ENCODE measurements around the gene RASA3.

Gene RASA3

DNA sequence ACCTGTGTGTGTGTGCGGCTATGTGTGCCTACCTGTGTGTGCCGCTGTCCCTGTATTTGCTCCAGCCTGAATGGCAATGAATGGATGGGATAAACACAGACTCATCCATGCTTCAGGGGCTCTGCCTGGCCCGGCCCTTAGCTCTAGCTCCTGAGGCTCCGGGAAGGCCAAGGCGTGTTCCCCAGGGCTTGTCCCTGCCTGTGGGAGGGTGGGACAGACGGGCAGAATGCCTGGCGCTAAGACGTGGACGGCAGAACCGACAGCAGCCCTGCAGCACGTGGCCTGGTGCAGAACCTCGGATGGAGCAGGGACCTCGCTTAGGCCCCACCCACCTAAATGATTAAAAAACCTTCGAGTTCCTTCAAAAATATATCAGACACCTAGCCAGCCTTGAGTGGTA lies 100.8 kb downstream of the RASA3 start:
- TF ChIP-seq, protein P1, sequence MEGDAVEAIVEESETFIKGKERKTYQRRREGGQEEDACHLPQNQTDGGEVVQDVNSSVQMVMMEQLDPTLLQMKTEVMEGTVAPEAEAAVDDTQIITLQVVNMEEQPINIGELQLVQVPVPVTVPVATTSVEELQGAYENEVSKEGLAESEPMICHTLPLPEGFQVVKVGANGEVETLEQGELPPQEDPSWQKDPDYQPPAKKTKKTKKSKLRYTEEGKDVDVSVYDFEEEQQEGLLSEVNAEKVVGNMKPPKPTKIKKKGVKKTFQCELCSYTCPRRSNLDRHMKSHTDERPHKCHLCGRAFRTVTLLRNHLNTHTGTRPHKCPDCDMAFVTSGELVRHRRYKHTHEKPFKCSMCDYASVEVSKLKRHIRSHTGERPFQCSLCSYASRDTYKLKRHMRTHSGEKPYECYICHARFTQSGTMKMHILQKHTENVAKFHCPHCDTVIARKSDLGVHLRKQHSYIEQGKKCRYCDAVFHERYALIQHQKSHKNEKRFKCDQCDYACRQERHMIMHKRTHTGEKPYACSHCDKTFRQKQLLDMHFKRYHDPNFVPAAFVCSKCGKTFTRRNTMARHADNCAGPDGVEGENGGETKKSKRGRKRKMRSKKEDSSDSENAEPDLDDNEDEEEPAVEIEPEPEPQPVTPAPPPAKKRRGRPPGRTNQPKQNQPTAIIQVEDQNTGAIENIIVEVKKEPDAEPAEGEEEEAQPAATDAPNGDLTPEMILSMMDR (IDR thresholded peaks at IDR 0.05; ENCODE audit: low read length, missing control alignments), result no peak
- DNase-seq (ENCODE audit: low read depth), result no peak
- no peak overlapping the region for H3K4me3 ChIP-seq (replicated peaks; ENCODE audit: low read depth, low read length)

DNA sequence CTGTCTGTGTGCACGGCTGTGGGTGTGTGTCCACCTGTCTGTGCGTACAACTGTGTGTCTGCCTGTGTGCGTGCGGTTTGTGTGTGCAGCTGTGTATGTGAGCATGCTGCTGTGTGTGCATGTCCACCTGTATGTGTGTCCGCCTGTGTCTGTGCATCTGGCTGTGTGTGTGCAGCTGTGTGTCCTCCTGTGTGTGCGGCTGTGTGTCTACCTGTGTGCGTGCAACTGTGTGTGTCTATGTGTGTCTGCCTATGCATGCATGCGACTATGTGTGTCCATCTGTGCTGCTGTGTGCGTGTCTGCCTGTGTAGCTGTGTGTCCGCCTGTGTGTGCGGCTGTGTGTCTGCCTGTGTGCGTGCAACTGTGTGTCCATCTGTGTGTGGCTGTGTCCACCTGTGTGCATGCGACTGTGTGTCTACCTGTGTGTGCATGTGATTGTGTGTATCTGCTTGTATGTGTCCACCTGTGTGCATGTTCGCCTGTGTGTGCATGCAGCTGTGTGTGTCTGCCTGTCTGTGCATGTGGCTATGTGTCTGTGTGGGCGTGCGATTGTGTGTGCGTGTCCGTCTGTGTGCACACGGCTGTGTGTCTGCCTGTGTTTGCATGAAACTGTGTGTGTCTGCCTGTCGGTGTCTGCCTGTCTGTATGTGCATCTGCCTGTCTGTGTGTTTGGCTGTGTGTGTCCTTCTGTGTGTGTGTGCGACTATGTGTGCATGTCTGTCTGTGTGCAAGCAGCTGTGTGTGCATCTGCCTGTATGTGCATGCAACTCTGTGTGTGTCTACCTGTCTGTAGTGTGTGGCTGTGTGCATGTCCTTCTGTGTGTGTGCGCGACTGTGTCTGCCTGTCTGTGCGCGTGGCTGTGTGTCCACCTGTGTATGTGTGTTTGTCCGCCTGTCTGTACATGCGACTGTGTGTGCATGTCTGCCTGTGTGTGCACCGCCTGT lies 101.5 kb downstream of the RASA3 start:
- TF ChIP-seq, protein P1 (IDR thresholded peaks at IDR 0.05; ENCODE audit: low read length, missing control alignments), result no peak
- DNase-seq (ENCODE audit: low read depth), result no peak
- no peak overlapping the region for H3K4me3 ChIP-seq (replicated peaks; ENCODE audit: low read depth, low read length)

DNA sequence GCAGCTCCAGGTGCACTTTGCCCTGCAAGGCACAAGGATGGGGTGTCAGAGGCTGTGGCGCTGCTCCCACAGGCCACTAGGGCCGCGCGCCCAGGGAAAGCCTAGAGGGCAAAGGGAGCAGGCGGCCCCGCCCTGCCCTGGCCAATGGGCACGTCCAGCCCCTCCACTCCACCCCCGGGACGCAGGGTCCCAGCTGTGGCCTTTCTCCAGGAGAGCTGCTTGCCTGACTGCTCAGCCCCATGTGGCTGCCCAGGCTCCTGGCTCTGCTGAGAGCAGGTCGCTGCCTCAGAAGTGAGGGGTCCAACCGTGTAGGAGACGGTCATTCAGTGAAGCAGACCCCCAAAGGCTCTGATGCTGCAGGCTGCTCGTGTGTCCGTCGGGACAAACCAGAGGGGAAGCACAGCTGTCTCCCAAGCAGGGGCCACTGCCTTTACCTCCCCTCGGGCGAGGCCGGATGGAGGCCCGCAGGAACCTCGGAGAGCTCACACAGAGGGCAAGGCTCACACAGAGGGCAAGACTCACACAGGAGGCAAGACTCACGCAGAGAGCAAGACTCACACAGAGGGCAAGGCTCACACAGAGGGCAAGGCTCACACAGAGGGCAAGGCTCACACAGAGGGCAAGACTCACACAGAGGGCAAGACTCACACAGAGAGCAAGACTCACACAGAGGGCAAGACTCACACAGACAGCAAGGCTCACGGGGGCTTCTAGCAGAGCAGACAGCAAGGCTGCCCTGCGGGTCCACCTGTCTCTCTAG lies 102.4 kb downstream of the RASA3 start:
- no peak for DNase-seq (ENCODE audit: low read depth)
- no peak overlapping the region for H3K4me3 ChIP-seq (replicated peaks; ENCODE audit: low read depth, low read length)
- TF ChIP-seq, protein P1 (IDR thresholded peaks at IDR 0.05; ENCODE audit: low read length, missing control alignments), result no peak

DNA sequence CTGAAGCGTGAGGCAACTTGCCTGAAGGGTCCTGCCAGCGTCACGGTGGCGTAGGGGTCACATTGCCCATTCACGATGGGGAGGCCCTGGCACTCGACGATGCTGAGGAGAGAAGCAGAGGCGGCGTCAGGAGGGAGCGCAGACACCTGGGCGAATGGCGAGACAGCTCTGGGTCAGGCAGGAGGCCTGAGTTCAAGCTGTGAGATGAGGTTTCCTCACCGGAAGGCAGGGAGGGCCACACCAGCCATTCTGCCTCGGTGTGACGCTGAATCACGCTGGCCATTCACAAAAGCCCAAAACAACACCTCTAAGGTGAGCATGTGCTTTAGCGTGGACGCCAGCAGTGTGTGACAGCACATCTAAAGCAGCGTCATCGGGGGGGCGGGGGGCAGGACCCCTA lies 104.6 kb downstream of the RASA3 start:
- no peak overlapping the region for H3K4me3 ChIP-seq (replicated peaks; ENCODE audit: low read depth, low read length)
- TF ChIP-seq, protein P1 (IDR thresholded peaks at IDR 0.05; ENCODE audit: low read length, missing control alignments), result no peak

DNA sequence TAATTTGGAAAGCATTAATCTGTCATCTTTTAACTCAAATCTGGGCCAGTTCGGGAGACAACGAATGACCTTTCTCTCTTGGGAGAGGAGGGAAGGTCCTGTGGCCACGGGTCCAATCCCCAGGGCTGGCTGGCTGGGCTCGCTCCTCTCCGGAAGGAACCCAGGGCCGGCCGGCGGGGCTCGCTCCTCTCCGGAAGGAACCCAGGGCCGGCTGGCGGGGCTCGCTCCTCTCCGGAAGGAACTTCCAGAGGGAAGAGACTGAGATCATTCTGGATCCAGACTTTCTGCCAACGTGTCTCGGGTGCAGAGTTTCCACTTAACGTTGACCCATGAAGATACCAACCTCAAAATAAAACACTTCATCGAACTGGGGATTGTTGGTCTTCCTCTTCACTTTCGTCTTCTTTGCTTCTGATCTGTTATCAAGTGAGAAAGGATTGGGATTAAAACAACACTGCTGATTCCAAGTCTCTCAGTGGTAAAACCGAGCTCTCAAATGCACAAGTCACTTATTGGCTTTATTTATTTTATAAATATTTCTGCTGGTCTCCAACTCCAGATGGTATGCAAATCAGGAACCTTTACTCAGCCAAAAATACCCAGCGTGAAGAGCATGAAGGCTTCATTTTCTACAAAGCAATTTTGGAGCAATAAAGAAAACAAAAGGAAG lies 105.2 kb downstream of the RASA3 start:
- DNase-seq (ENCODE audit: low read depth), result no peak
- H3K4me3 ChIP-seq (replicated peaks; ENCODE audit: low read depth, low read length), result no peak overlapping the region
- TF ChIP-seq, protein P1 (IDR thresholded peaks at IDR 0.05; ENCODE audit: low read length, missing control alignments), result no peak

More for the DNA sequence above, 104.6 kb downstream of the RASA3 start:
- DNase-seq (ENCODE audit: low read depth), result no peak

DNA sequence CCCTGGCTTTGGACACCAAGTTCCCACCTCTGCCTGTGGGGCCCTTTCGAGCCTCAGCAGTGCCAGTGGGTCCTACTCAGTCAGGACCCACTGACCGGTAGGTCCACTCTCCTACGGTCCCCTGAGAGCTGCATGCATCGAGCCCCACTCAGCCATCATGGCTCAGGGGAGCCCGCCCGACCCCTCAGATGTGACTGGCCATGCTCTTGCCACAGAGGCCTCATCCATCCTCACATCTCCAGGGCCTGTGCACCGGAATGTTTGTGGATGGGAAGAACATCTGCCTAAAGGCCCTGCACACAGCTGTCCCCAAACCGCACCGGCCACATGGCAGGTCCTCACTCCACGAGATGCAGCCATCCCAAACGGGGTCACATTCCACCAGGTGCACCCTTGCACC lies 105.9 kb downstream of the RASA3 start:
- TF ChIP-seq, protein P1 (IDR thresholded peaks at IDR 0.05; ENCODE audit: low read length, missing control alignments), result no peak
- no peak for DNase-seq (ENCODE audit: low read depth)
- no peak overlapping the region for H3K4me3 ChIP-seq (replicated peaks; ENCODE audit: low read depth, low read length)
